SK-N-SH (cell line): Measurements from ENCODE around the gene CILP. TPM values are rescaled to one million over a fixed set of nuclear protein-coding genes. Genes with fewer than 3 reads are reported as not detected.

Experiments used
- CTCF ChIA-PET: fragments of 300-600, 350-600 bp; formaldehyde crosslinking; extraction: SDS; loops from one replicate; lab custom pipeline; 2021; lab: Yijun Ruan, JAX
- POLR2A ChIA-PET: fragments of 350-600 bp; sonication (Branson Sonifier 250); formaldehyde crosslinking; extraction: SDS; loops from one replicate; lab custom pipeline; 2020; ENCODE audit warnings: antibody characterized with exemption, inconsistent platforms; lab: Yijun Ruan, JAX
- DNase-seq: peaks from one replicate; pipeline ENCODE4 v3.0.0; 2012
- H2AFZ ChIP-seq: fragments of 200-600 bp; sonication (generic); 2 replicates; pipeline ENCODE4 v1.8.1; 2016; ENCODE audit warnings: antibody characterized with exemption, mild to moderate bottlenecking, low read depth
- H3F3A ChIP-seq: fragments of 200-600 bp; sonication (generic); replicated peaks from 2 replicates; pipeline ENCODE3; 2016; ENCODE audit warnings: antibody characterized with exemption, mild to moderate bottlenecking; ENCODE audit not compliant: insufficient read depth
- H3K27ac ChIP-seq, 2 experiments: fragments of 200-500 bp in 1 of 2; fragments of 200-600 bp in 1 of 2; sonication (Bioruptor generic) in 1 of 2; sonication (generic), shearing (Covaris generic) in 1 of 2; 2 replicates each; pipeline versions ENCODE4 v1.5.1 to v1.6.1; 2014 to 2016; ENCODE audit warnings: low read depth in 2 of 2, inconsistent platforms in 1 of 2, low read length in 1 of 2, mild to moderate bottlenecking in 1 of 2, mixed read lengths in 1 of 2
- H3K27me3 ChIP-seq: fragments of 200-600 bp; sonication (generic), shearing (Covaris generic); 2 replicates; pipeline ENCODE4 v1.6.1; 2016; ENCODE audit warnings: mixed run types; ENCODE audit not compliant: insufficient read depth
- H3K36me3 ChIP-seq, 2 experiments: fragments of 200-500 bp in 1 of 2; fragments of 200-600 bp in 1 of 2; sonication (Bioruptor generic) in 1 of 2; sonication (generic) in 1 of 2; replicated peaks in 1 of 2; 2 replicates each; pipeline versions ENCODE3 to v1.5.1; 2014 to 2016; ENCODE audit warnings: low read length in 1 of 2, mild to moderate bottlenecking in 1 of 2; ENCODE audit not compliant: insufficient read depth in 2 of 2, control insufficient read depth in 1 of 2
- H3K4me1 ChIP-seq, 2 experiments: fragments of 200-500 bp in 1 of 2; fragments of 200-600 bp in 1 of 2; sonication (Bioruptor generic) in 1 of 2; sonication (generic), shearing (Covaris generic) in 1 of 2; 2 replicates each; pipeline versions ENCODE4 v1.5.1 to v1.6.1; 2014 to 2016; ENCODE audit warnings: low read depth in 1 of 2, low read length in 1 of 2, mixed run types in 1 of 2; ENCODE audit not compliant: insufficient read depth in 2 of 2, control insufficient read depth in 1 of 2
- H3K4me2 ChIP-seq: fragments of 200-600 bp; sonication (generic), shearing (Covaris generic); 2 replicates; pipeline ENCODE4 v1.6.1; 2017; ENCODE audit warnings: mixed run types
- H3K4me3 ChIP-seq, 2 experiments: fragments of 200-500 bp in 1 of 2; fragments of 200-600 bp in 1 of 2; sonication (Bioruptor generic) in 1 of 2; sonication (generic), shearing (Covaris generic) in 1 of 2; 2 replicates each; pipeline versions ENCODE4 v1.5.1 to v1.8.1; 2014 to 2016; ENCODE audit warnings: low read depth in 2 of 2, inconsistent platforms in 1 of 2, low read length in 1 of 2, mild to moderate bottlenecking in 1 of 2, mixed read lengths in 1 of 2, moderate library complexity in 1 of 2
- H3K79me2 ChIP-seq: fragments of 200-600 bp; sonication (generic); 2 replicates; pipeline ENCODE4 v1.8.1; 2017; ENCODE audit warnings: mild to moderate bottlenecking; ENCODE audit not compliant: insufficient read depth
- H3K9ac ChIP-seq: fragments of 200-600 bp; sonication (generic); 2 replicates; pipeline ENCODE4 v1.6.1; 2017; ENCODE audit warnings: mixed run types
- H3K9me2 ChIP-seq: fragments of 200-600 bp; sonication (generic); 2 replicates; pipeline ENCODE4 v1.6.1; 2017; ENCODE audit warnings: mixed run types
- H3K9me3 ChIP-seq: fragments of 200-600 bp; sonication (generic); 2 replicates; pipeline ENCODE4 v1.6.1; 2017; ENCODE audit warnings: mixed run types, mild to moderate bottlenecking, moderate library complexity
- H4K20me1 ChIP-seq: fragments of 200-600 bp; sonication (generic); 2 replicates; pipeline ENCODE4 v1.6.1; 2017; ENCODE audit warnings: mild to moderate bottlenecking, mixed run types; ENCODE audit not compliant: insufficient read depth
- ELF1 ChIP-seq: IDR thresholded peaks from 2 replicates; pipeline ENCODE4 v1.4.0; 2012
- EP300 ChIP-seq, 2 experiments: IDR thresholded peaks; 2 replicates each; pipeline versions ENCODE4 v1.4.0 to v1.6.1; 2012; ENCODE audit warnings: borderline replicate concordance in 1 of 2, low read depth in 1 of 2, low read length in 1 of 2
- EZH2phosphoT487 ChIP-seq: fragments of 200-600 bp; sonication (generic); IDR thresholded peaks from 2 replicates; pipeline ENCODE4 v1.6.1; 2017; ENCODE audit warnings: low read depth, mixed run types, mild to moderate bottlenecking, antibody characterized with exemption, moderate library complexity, borderline replicate concordance
- GABPA ChIP-seq: IDR thresholded peaks from 2 replicates; pipeline ENCODE4 v1.4.0; 2012; ENCODE audit warnings: low read depth, mild to moderate bottlenecking
- GATA2 ChIP-seq: sonication (generic); formaldehyde crosslinking; IDR thresholded peaks from 2 replicates; pipeline ENCODE4 v1.5.0; 2020; ENCODE audit warnings: mild to moderate bottlenecking, missing genetic modification reagents
- IRF3 ChIP-seq: fragments of 150-350 bp; IDR thresholded peaks from 2 replicates; pipeline ENCODE4 v1.6.1; 2016; ENCODE audit warnings: mild to moderate bottlenecking, low read depth, low read length
- MEF2A ChIP-seq: IDR thresholded peaks from 2 replicates; pipeline ENCODE4 v1.4.0; 2012; ENCODE audit warnings: low read depth, borderline replicate concordance
- MXI1 ChIP-seq: IDR thresholded peaks from 2 replicates; pipeline ENCODE4 v1.6.1; 2012; ENCODE audit warnings: mild to moderate bottlenecking, low read depth, low read length, improper control_type of control experiment
- RFX5 ChIP-seq: IDR thresholded peaks from 2 replicates; pipeline ENCODE4 v1.6.1; 2012; ENCODE audit warnings: mild to moderate bottlenecking, improper control_type of control experiment, low read length
- SIN3A ChIP-seq: IDR thresholded peaks from 2 replicates; pipeline ENCODE4 v1.6.1; 2012; ENCODE audit warnings: low read depth, mild to moderate bottlenecking, low read length, moderate library complexity, borderline replicate concordance
- SMC3 ChIP-seq: IDR thresholded peaks from 2 replicates; pipeline ENCODE4 v1.6.1; 2012; ENCODE audit warnings: low read depth, low read length, improper control_type of control experiment
- TAF1 ChIP-seq: IDR thresholded peaks from 2 replicates; pipeline ENCODE4 v1.6.1; 2012; ENCODE audit warnings: low read depth, mild to moderate bottlenecking, low read length, moderate library complexity, borderline replicate concordance
- TCF12 ChIP-seq: IDR thresholded peaks from 2 replicates; pipeline ENCODE4 v1.4.0; 2012
- USF1 ChIP-seq: IDR thresholded peaks from 2 replicates; pipeline ENCODE4 v1.4.0; 2012; ENCODE audit warnings: low read depth, borderline replicate concordance
- USF2 ChIP-seq: fragments of 150-350 bp; IDR thresholded peaks from 2 replicates; pipeline ENCODE4 v1.6.1; 2017; ENCODE audit warnings: antibody characterized with exemption, low read length, low read depth, borderline replicate concordance
- WGBS: methylation state at CpG from one replicate; pipeline ENCODE4 v1.1.6; 2017; ENCODE audit warnings: low lambda C conversion rate; 5-methylcytosine and 5-hydroxymethylcytosine counted together
- polyA plus RNA-seq, 3 experiments: library from polyadenylated mRNA; depleted of rRNA; stranded (reverse); fragments of >200 nt; gene quantifications; 2 replicates each; pipeline ENCODE4 v1.2.3, GENCODE V29; 2012

The CILP gene
- polyA plus RNA-seq, 1 of the 3 experiments (the other 2 are of a cell fraction), result 0.03 TPM

GRCh38 chr15:65192016-65192415 is 19.3 kb downstream of the CILP start:
- Histone ChIP-seq H3K4me3 (no peak overlapping the region), H3K27ac (no peak overlapping the region), H3K4me2 (no peak overlapping the region), H4K20me1 (no peaks in the 10 kb centered on the region), H3K9ac (no peak overlapping the region), H3K9me3 (no peaks in the 10 kb centered on the region), H3K36me3 (no peaks in the 10 kb centered on the region), H2AFZ (no peak overlapping the region), H3K79me2 (no peaks in the 10 kb centered on the region), H3F3A (no peaks in the 10 kb centered on the region), H3K9me2 (no peaks in the 10 kb centered on the region), H3K27me3 (no peaks in the 10 kb centered on the region), H3K4me1 (peaks cover 0 to 2% of the 10 kb centered on the region in 2 experiments; a peak in 1 of 4 replicates)
- ChIA-PET CTCF (interaction anchor here (1.2 kb wide), 2 partner anchors 106 to 193 kb away, joined by 3 to 4 read pairs; no protein-coding TSS in a partner anchor), POLR2A (no interaction called here)
- DNase-seq, result no peak
- 70% methylated on average over 4 of the region's 5 CpGs for WGBS
- TF ChIP-seq EP300 (IDR thresholded peaks at IDR 0.05; ENCODE audit: borderline replicate concordance in 1 of 2, low read depth in 1 of 2, low read length in 1 of 2) (no peak), USF1 (no peak), GATA2 (CRISPR knock-in tag) (no peak), ELF1 (no peak), SMC3 (no peak), EZH2phosphoT487 (no peak), TAF1 (no peak), MEF2A (no peak), SIN3A (no peak), RFX5 (no peak), IRF3 (no peak), GABPA (no peak), TCF12 (no peak), USF2 (no peak), MXI1 (no peak)
